GM18519 (cell line): ENCODE results near the gene LTA4H.

Experiments used
- ATAC-seq: cut with Tn5 transposase; IDR thresholded peaks from one replicate; pipeline ENCODE4 v1.9.1; 2021; ENCODE audit warnings: mild to moderate bottlenecking, moderate library complexity; ENCODE audit not compliant: unreplicated experiment, low FRiP score

The LTA4H gene

DNA sequence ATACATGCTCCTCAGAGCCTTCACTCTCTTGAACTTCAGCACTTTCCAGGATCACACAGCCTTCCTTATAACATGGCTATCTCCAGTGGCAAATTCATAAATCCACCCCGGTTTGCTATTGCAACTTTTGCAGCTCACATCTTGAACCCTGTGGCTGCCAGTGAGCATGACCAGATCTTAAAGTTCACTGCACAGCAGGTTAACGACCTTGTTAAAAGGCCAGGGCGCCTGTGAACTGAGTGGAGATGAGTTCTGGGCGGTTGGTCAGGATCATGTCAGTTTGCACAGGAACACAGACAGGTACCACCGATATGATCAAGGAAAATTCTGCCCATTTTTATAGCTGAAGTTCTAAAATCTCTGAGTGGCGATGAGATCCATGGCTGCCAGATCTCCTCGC, 24.7 kb upstream of the LTA4H start:
- ATAC-seq: no peak

DNA sequence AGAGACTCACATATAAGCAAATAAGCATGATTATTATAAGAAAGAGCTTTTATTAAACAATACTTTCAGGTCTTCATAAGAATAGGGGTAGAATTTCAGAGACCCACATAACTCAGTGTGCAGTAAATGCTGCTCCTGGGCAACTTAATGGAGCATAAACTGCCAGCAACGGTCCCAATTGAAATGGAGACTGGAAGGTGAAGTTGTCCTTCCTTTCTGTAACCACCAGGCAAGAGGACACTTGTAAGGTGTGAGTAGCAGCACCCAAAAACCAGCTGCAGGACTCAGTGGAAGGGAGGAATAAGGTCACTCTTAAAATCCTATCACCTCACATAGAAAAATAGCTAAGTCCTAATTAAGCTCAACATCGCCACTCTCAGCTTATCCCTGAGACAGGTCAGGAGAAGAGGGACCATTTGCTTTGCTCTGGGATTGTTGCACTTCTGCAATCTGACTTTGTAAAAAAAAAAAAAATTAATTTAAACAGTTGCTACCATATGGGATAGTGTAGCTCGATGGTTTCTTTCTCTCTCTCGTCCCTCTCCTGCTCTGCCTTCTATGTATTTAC, 22.7 kb upstream of the LTA4H start:
- ATAC-seq: no peak

DNA sequence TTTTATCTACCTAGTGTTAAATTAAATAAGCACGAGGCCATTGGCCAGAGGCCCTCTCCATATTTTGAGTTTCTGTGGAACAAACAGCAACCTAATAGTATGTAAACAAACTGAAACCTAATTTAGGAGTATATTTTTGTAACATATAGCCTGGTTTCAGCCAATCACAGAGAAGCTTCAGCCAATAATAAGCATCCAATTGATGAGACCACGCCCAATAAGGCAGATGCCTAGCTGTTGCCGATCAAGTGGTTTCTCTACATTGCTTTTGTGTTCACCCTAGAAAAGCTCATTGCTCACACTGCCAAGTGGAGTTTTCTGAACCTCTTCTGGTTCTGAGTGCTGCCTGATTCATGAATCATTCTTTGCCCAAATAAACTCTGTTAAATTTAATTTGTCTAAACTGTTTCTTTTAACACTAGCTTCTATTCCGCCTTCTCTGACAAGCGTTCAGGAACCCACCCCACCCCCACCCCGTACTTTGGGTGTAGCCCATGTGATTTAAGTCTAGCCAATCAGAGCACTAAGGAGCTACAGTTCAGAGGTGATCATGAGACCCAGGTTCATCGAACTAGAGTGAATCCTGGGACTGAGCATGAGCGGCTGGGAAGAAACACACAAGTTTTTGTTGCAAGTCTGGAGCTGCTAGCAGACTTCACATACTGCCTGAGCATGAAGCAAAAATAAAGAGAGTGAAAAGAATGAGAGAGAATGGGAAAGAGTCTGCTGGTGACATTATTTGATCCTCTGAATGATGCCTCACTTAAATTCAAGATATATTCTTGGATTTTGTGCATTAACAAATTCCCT, 21.5 kb upstream of the LTA4H start:
- ATAC-seq: no peak

DNA sequence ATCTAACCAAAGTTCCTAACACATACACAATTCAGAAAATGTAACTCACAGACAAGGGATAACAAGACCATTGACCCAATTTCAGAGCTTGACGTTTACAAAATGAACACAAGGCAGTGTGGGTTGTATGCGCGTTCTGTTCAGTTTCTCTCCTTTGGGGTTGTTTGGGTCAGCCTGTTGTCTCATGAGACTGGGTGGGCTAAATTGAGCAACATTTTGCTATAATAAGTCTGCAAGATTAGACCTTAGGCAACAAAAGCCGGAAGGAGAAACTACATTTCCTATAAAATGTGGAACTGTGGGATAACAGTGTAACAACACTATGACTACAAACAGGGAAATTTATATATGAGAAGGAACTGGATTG, 18.8 kb upstream of the LTA4H start:
- ATAC-seq: no peak

DNA sequence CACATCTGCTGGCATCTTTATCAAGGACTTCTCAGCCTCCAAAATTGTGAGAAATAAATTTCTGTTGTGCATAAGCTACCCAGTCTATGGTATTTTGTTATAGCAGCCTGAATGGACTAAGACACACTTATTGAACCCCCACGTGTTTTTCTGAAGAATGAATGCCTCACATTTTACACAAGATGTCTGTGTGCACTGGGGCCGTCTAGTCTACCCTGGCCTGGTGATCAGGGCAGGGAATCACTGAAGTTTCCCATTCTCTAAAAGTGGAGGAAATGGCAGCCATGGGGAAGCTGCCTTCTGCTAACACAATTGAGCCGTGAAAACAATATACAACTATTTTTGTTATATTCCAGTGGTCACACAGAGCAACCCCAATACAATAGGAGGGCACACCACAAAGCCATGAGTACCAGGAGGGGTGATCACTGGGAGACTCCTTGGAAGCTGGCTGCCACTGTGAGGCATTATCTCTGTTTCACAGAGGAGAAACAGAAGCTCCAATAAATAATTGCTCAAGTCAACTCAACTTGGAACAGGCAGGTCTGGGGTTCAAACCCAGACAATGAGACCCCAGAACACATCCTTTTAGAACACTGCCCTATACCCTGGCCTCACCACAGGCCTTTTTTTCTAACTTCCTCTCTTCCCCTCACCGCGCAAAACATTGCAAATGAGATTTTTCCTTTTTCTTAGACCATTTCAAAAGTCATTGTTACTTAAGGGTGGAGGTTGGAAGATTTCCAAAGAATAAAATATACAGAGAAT, 18.3 kb upstream of the LTA4H start:
- no peak for ATAC-seq

DNA sequence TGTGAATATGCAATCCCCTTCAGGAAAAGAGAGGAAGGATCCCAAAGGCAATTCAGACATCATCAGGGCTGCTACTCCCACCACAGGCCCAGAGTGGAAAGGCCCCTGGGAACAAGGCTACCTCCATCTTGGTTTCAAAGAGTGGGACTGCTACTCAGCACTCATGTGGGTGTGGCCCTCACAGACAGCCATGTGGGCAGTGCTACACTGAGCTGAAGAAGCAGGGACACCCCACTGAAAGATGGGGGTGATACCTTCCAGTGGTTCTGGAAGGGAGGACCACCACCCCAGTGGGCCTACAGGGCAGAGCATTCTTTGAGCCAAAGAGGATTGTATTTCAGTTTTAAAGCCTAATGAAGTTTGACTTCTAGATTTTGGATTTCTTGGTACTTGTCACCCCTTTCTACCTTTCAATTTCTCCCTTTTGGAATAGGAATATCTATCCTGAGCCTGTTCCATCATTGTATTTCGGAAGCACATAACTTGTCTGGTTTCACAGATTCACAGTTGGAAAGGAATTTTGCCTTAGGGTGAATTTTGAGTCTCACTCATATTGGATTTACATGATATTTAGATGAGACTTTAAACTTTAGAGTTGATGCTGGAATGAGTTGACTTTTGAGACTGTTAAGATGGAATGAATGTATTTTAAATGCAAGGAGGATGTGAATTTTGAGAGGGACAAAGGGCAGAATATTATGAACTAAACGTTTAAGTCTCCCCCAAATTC, 16.5 kb upstream of the LTA4H start:
- no peak for ATAC-seq

DNA sequence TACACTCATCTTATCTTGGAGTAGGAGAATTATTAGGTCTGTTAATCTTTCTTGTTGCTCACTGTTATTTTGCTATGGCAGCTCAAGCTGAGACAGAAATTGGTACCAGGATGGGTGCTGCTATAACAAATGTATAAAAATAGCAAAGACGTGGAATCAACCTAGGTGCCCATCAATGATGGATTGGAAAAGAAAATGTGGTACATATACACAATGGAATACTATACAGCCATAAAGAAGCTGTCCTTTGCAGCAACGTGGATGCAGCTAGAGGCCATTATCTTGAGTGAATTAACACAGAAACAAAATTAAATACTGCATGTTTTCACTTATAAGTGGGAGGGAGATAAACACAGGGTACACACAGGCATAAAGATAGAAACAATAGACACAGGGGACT, 14.8 kb upstream of the LTA4H start:
- ATAC-seq: no peak

DNA sequence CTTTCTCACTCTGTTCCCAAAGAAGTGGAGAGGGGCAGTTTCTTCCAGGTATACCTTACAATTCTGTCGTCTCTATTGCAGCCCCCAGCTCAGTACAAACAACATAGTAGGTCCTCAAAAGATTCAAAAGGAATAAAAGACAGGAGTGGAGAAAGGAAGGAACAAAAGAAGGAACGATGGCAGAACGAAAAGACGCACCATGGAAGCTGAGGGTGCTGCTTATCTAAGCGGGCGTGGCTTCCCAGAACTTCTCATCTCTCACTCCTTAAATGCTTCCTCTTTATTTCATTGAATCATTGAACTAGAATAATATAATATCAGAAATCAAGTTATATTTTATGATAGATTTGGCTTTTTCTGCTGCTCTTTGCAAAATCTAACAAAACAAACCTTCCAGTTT, 13.7 kb upstream of the LTA4H start:
- no peak for ATAC-seq

DNA sequence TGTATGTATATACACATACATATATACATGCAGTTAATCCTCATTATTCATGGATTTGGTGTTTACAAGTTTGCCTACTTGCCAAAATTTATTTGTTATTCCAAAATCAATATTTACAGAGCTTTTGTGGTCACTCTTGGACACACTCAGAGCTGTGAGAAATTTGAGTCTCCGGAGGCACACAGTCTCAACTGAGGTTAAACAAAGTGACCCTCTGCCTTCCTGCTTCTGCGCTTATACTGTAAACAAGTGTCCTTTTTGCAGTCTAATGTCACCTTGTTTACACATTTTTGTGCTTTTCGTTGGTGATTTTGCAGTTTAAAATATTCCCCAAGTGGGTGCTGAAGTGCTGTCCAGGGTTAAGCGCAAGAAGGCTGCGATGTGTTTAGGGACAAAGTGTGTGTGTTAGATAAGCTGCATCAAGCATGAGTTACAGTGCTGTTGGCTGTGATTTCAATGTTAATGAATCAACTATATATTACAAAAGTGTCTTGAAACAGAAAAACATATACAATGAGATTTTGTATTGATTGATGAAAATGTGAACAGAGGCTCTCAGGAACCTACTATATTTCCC, 13.1 kb upstream of the LTA4H start:
- ATAC-seq: no peak

DNA sequence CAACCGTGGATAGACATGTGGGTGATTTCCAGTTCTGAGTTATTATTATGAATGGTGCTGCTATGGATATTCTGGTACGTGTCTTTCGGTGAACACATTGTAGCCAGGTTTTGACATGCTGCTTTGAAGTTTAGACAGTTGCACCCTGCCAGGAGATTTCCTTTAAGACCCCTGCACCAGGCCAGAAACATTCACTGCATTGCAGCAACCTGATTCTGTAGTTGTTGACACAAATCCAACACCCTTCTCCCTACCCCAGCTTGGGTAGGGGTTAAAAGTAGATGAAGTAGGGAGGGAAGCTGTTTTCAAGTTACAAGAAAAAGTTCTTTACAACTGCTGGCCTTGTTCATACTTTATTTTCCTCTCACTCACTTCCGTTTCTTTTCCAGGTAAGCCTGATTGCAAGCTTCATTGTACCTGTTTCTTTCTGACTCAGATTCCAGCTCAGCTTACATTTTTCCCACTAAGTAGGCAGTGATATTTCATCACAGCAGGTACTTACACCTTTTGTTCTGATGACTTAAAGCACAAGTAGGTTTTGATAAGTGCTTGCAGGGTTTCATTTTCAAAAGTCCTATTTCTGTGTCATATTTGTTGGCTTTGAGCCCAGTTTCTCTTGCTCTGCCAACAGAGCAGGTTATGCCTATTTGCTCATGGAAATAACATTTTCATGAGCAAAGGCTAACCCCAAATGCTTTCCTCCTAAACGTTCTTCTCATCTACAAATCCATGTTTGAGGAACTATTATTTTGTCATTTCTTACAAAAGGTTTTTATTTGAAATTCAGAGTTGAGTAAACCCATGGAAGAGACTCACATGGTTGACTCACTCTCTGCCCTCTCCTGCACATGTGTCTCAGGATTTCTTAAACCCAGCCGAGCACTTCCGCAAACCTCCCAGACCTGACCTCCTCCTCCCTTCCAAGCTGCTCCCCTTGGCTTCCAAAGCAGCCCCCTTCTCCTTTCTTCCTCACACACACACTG, 12.1 kb upstream of the LTA4H start:
- peak; percentile 60 for ATAC-seq

DNA sequence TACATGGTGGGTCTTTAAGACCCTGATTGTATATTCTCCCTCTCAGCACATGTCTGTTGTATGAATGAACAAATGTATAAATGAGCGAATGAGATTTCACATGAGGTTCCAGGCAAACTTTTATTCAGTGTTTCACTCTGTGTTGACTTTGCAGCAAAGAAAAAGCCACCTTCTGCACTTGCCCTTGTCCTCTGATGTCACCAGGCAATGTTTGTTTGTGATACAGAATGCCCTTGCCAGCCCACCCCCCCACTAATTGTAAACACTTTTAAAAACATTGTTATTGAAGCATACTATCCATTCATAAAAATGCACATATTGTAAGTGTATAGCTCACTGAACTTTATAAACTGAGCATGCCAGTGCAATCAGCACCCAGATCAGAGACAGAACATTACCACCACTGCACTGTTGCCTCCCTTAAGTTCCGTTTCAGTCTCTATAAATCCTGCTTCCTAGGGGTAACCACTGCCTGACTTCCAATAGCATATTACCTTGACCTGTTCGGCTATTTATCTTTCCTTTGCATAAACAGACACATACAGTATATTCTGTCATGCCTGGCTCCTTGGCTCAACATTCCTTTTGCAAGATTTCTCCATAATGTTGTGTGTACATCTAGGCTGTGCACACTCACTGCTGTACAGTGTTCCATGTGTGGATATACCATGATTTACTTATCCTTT, 11.3 kb upstream of the LTA4H start:
- no peak for ATAC-seq

DNA sequence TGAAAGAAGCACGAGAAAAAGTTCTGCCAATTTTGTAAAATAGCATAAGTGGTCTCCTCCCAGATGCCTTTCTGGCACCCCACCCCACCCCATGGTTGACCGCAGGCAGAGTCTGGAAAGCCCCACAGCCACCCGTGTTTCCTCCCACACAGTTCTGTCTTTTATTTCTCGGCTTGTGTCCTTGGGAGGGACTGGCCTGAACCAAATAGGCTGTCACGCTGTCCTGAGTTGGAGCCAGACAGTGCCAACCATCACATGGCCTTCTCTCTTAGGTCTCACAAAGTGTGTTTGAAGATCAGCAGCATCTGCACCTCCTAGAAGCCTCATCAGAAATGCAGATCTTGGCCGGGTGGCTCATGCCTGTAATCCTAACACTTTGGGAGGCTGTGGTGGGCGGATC, 10.2 kb upstream of the LTA4H start:
- ATAC-seq: no peak

DNA sequence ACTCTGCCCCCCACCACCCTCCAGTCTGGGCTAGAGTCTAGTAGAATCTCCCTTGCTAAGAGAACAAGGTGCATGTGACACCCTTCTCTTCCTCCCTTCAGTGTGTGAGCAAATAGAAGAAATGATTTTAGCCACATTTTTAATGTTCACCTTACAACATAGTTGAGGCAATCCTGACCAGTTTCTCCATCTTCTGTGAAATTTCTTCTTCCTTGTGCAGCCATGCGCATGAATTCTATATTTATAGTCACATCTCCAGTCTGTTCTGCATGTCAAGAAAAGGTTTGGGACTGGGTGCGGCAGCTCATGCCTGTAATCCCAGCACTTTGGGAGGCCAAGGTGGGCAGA, 9.5 kb upstream of the LTA4H start:
- ATAC-seq: no peak

DNA sequence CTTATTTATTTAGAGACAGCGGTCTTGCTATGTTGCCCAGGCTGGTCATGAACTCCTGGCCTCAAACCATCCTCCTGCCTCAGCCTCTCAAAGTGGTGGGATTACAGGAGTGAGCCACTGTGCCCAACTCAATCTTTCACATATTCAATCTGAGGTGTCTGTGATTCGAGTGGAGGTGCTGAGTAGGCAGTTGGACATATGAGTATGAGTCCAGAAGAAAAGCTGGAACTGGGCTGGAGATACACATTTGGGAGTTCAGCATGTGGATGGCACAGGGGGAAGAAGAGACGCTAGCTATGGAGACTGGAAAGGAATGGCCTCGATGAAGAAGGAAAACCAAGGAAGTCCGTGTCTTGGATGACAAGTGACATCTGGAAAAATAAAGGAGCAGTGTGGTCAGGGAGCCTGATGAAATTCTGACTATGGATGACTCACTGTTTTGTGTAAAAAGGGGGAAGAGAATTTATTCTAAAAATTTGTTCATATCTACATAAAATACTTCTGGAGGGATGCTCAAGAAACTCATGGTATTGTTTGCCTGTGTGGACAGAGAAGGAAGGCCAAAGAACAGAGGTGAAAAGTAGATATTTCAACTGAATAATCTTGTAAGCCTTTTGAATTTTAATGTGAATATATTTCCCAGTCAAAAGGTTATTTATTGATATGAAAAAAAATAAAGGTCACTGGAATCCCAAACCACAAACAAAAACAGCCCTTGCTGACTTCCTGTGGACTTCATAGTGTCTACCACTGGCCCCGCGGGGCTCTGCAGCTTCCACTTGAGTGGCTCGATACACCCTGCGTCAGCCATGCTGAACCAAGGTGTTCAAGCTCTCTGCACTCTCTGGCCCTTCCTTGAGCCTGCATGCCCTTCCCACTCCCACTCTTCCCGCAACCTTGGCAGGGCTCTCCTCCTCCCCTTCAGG, 8.9 kb upstream of the LTA4H start:
- ATAC-seq: no peak

DNA sequence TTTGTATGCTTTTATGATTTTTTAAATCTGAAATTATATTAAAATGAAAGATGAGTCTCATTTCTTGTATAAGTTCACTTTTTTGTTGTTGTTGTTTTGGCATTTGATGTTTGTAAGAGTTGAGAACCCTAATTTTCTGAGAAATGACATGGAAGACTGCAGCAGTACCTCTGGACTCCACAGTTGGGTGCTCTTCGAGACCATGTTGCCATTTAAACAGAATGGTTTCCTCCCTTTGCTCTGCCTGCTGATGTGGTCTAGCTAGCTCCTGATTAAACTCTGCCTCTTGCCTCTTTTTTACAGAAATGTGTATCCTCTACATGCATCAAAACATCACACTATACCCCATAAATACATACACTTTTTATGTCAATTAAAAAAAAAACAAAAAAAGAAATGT, 5.8 kb upstream of the LTA4H start:
- no peak for ATAC-seq

DNA sequence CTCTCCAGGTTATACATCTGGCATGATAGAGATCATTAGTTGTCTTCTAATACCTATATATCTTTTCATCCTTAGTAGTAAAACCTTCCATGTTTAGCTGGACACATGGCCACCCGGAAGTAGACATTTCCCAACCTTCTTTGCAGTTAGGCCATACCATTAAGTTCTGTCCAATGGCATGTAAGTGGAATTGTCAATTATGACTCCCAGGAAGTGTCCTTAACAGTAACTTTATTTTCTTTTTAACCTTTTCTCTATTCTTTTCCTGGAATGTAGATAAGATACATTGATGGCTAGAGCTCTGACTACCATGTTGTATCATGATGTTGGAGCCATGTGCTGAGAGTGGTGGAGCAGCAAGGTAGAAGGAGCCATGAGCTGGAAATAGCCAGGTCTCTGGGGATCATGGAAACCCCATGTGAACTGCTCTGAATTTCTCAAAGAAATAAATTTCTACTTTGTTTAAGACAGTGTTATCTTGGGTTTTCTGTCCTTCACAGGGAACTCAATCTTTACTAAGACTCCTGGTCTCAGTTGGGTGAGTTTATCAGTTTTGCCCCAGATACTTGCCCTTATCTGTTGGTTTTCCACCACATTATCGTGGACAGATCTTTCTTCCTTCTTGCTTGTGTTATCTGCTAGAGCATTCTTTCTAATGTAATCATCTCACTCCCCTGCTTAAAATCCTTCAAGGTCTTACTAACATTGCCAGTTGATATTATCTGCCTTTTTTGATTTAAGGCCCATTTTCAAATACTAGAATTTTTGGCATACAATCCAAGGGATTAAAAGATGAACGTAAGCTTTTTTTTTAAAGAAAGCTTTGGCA, 5.1 kb upstream of the LTA4H start:
- no peak for ATAC-seq

DNA sequence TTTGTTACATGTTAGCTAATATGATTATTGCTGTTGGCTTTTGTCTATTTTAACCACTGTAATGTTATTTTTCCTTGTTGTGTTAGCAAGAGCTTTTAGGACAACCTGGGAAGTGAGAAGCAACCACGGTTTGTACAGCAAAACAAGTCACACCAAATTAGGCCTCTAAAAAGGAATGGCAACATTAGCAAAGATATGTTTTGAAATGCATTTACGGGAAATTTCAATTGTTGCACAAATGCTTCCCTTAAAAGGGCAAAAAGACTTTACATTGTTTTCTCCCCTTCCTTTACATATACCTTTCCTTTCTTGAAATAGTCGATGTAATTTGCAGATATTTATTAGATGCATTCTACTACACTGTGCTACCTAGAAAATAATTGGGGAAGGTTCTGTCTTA, 4.1 kb upstream of the LTA4H start:
- no peak for ATAC-seq
